Ureter (tissue), 1 donor: ENCODE measurements around the gene ZNF607. TPM values are rescaled to one million over a fixed set of nuclear protein-coding genes. Genes with fewer than 3 reads are reported as not detected.

Source experiments
- total RNA-seq: library from RNA; stranded (reverse); gene quantifications from one replicate; pipeline ENCODE4 v1.2.4, GENCODE V29; 2023
- donor health status: DM: yes; HTN: yes; CAD: no.

The ZNF607 gene
- total RNA-seq, 1 donor from 2014 or later, result 10.9 TPM

Other genes with a start within 250 kb of the ZNF607 start
- gene ZNF793, start 212.8 kb downstream of the ZNF607 start, total RNA-seq, result 19.7 TPM
- 7.1 TPM for gene ZNF571, start 125.0 kb downstream of the ZNF607 start, total RNA-seq
- gene ZNF540, start 124.9 kb downstream of the ZNF607 start, total RNA-seq, result 8.1 TPM
- gene ZFP30, start 64.3 kb downstream of the ZNF607 start, total RNA-seq, result 16.5 TPM
- 15.7 TPM for gene ZNF573, start 59.8 kb upstream of the ZNF607 start, total RNA-seq
- gene WDR87, start 186.8 kb upstream of the ZNF607 start, total RNA-seq, result not detected
- gene SIPA1L3, start 187.4 kb upstream of the ZNF607 start, total RNA-seq, result 60.4 TPM